Right kidney (tissue), 1 donor: ENCODE measurements around the gene MLYCD.

Experiments used
- DNase-seq: peaks from one replicate; pipeline ENCODE4 v3.0.0-alpha.2; 2016

MLYCD gene

DNA sequence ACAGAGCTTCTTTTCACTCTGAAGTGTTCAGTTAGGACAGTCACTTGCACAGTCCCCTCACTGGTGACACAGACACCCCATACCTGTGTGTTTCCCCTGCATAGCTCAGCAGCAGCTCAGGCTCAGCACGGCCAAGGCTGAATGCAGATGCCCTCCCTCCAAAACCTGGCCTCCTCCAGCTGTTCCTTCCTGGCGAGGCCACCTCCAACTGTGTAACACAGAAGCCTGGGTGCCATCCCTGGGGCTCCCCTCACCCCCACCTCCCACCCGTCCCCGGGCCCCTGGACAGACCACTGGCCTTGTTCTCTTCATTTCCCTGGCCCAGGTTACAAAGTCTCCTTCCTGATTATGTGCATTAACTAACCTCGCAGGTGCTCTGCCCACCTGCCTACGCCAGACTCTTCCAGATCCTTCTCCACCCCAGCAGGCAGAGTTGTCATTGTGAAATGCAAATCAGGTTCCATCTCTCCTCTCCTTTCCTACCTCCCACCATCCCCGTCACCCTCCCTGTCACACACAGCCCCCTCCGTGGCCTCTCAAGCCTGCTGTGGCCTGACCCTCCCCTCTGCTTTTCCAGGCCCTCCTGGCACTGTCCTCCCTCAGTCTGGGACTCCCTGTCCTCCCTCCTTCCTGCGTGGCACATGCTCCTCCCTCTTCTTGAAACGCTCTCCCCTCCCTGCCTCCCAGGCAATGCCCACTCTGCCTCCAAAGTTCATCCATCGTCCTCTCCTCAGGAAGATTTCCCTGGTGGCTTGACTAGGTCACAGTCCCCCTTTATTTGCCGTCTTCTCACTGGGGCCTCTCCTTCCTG is 26.4 kb downstream of the MLYCD start:
- no peak for DNase-seq

DNA sequence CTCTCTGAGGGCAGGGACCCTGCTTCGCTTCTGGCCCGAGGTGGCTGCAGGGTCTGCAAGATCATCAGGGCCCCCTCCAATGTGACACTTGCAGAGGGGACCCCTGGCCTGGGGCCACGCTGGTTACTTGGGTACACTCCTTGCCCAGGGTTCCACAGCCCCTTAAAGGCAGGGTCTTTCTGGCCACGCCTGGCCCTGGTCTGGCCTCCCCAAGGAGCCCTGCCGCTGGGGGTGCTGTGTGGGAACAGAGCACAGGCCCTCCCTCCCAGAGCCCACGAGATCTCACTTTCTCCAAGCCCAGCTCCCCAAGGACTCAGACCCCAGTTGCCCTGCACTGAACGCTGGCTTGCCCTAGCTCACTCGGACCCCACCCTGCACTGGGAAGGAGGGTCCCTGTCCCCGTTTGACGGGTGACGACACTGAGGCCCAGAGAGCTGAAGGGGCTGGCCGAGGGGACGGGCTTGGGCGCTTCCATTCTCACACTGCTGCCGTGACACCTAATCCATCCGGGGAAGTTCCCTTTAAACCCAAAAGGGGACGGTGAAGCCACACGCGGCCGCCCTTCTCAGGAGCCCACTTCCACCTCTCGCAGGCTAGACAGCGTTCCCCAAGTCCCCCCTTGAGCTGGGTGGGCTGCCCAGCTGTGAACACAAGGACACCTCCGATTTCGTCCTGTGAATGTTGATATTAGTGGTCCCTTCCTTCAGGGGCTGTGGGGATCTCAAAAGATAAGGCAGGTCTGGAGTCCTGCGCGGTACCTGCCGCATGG is 27.2 kb downstream of the MLYCD start:
- DNase-seq = no peak

DNA sequence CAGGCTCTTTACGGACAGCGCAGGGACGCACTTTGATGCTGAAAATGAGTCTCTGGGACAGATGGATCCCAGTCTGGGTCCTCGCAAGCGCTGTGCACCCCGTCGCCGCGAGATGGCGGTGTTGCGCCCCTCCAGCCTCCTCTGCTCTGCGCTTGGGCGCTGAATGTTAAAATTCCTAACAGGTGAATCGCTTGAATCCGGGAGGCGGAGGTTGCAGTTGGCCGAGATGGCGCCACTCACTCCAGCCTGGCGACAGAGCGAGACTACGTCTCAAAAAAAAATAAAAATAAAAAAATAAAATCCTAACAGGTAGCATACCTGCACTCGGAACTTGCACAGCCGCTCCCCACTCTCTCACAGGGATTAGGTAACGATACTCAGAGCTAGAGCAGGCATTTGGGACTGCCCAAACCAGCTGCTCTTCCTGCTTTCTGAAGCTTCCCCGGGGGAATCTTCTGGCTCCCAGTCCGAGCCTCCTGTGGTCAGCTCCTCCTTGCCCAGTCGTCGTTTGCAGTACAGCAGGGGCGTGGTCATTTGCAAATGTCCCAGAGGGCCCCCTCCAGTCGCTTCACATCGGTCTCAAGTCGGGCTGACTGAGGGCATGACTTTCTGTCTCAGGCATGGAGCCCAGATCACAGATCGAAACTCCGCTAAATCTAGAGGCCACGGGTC is 27.9 kb downstream of the MLYCD start:
- peak; percentile 66 for DNase-seq

DNA sequence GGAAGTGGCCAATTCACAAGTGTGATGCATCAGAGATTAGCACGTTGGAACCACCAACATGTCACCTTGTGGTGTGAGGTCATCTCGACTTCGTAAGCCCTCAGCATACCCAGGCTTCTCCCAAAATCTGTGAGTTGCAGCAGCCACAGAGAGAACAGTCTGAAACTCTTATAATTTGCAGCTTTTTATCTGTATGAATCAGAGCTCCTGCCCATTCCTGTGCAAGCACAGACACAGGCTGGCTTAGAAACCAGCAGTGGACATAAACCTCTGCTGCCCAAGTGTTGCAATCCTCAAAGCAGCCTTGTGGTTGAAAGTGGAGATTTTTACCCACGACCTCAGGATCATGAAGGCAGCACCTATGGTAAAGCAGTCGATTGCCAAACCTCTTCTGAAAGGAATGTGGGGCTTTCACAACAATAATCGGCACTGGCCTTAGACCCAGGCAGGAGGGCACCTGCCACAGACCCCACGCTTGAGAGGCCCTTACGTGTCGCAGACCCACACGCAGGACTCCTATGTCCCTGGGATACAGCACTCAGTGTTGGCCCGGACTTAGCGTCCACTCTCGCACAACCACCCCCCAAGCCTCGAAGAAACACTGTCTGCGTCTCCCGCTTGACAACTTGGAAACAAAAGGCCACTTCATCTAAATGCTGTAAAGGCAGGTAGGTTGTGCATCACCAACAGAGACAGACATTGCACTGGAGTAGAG is 29.6 kb downstream of the MLYCD start:
- no peak for DNase-seq

DNA sequence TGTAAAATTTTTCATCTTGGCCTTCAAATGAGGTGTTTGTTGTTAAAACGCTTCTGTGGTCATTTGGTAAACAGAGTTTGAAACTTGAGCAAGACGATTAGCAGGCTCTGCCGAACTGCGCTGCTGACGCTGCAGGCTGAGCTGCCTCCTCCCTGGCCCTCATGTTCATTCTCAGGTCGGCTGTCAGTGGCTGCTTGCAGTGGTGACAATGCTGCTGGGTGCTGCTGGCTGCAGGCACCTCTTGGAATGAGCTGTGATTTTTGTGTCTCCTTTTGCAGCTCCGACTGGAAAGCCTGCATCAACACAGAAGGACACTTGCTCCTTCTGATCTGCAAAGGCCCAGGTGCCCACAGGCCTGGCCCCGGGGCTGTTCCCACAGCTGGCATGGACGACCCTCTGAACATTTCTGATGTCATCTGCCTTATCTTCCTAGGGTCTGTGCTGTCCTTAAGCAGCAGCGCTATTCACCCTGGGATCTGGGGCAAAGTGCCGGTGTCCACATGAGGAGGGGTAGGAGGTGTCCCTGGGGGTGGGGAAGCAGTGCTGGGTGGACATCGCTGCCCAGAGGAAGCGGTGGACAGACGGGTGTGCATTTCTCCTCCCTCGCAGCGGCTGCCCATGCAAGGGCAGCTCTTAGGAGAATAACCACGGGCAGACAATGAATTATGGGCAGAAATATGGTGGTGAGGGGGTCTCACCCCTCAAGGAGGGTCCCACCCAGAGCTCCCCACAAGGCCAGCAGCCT is 31.1 kb downstream of the MLYCD start:
- DNase-seq = no peak

DNA sequence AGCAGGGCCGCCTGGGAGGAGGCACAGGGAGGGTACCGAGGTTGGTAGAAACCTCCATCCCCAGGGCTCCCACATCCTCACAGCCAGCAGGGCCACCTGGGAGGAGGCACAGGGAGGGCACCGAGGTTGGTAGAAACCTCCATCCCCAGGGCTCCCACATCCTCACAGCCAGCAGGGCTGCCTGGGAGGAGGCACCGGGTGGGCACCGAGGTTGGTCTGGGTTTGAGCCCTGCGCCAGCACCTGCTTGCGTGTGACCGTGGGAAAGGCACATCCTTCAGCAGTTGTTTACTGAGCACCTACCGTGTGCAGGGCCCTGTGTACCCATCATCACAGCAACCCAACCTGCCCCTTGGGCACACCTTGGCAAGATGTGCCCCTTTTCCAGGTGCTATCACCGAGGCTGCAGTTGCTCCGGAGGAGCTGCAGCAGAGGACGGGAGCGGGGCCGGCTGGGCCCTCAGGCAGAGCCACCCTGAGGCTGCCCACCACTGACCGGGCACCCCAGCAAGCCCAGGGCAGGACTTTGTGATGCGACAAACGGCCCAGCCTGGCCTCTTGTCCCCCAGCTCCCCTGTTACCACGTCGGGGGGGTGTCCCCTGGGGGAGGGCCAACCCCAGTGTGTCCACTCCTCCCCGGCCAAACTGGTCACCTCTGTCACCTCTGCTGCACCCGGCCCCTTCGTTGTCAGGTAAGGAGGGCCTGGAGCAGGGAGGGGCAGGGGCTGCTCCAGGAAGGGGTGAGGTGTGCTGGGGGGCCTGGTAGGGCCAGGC is 32.0 kb downstream of the MLYCD start:
- no peak for DNase-seq

DNA sequence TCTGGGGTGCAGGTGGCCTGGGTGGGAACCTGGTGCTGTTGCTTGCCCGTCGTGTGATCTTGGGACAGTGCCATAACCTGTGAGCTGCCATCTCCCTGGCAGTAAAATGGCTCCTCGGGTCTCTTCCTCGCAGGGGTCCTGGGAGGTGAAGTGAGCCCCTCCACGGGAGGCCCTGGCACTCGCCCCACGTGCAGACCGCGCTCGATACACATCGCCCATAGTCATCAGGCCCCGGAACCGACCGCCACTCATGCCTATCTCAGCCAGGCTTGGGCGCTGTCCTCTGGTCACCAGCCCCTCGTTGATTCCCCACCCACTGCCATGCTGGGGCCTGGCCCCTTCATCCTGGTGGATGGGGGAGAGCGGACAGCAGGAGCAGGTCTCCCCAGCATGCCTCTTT is 32.6 kb downstream of the MLYCD start:
- no peak for DNase-seq

DNA sequence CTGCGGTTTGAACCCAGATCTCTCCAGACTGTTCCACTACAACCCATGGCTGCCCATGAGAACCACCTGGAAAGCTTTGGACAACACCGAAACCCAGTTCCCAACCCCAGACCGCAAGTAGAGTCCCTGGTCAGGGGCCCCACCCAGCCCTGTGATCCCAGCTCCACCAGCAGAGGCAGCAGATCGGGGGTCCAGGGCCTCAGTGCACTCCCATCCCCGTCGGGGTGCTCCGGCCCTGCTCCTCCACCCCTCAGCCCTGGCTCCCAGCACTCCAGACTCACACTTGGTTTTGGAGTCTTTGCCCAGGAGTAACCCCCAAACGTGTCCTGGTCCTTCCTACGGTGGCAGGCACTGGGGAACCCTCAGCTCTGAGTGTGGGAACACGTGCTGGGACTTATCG is 33.4 kb downstream of the MLYCD start:
- DNase-seq = no peak

DNA sequence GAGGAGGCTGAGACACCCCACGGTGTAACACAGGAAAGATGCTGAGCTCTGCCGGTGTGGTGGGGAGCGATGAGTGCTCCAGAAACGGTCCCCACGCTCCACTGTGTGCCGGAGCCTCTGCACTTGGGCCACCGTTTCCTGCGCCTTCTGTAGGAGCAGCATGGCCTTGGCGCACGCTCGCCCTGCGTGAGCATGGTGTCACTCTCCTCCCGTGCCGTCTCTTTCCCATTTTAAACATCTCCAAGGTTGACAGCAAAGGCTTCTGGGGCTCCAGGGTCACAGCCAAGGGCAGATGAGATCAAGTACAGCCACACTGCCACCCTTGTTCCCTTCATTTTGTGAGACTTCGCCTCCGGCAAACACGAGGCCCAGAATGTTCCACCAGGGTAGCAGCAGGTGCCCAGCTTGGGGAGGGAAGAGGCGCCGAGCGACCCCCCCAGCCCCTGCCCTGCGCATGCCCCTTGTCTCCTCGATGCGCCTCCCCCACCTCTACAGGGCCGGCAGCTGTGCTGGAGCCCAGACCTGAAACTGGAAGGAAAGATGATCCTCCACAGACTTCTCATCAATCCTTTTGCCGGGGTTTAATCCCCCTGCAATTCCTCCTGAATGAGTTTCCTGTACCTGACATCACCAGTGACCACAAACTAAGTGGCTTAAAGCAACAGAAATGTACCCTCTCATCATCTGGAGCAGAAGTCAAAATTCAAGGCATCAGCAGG is 34.2 kb downstream of the MLYCD start:
- DNase-seq = no peak

DNA sequence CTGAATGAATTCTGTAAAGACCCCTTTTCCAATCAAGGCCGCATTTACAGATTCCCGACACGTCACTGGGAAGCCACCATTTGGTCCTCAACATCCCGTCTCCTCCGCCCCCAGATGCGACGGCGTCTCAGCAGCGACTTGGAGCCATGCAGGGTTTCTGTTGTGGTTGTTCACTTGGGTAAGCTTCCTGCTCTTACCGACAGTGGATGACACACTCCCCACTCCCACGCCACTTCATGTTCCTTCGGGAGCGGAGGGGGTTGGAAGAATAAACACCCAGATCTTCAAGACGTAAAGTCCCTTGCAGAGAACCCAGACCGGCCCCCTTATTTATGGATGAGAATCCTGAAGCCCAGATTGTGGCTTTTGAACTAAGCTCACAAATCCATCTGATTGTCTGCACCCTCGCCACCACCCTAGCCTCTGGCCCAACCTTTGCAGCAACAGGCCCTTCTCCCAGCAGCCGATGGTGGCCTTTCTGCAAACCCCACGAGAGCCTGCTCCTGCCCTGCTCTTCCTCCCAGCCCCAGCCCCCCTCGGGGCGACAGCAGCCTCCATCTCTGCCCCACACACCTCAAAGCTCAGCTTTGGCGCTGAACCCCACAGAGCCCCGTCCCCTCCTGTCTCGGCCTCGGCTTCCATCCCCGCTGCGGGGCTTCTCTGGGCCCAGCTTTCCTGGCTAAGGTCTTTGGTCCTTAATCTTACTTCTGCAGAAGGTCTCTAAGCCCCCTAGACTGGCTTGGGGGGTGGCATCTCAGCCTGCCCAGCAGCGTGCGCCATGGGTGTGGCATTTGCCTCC is 35.2 kb downstream of the MLYCD start:
- no peak for DNase-seq

DNA sequence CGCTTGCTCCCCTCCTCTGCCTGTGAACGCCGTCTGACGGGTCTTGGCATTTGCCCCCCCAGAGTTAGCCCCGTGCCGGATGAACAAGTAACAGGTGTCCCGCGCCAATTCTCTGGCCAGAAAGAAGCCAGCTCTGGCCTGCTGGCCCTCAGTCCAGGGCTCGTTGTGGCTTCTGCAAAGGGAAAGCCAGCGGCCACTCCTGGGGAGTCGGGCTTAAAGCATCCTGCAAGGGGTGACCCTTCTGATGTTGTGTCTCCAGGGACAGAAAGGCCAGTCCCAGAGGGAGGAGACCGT is 35.7 kb downstream of the MLYCD start:
- DNase-seq = no peak

DNA sequence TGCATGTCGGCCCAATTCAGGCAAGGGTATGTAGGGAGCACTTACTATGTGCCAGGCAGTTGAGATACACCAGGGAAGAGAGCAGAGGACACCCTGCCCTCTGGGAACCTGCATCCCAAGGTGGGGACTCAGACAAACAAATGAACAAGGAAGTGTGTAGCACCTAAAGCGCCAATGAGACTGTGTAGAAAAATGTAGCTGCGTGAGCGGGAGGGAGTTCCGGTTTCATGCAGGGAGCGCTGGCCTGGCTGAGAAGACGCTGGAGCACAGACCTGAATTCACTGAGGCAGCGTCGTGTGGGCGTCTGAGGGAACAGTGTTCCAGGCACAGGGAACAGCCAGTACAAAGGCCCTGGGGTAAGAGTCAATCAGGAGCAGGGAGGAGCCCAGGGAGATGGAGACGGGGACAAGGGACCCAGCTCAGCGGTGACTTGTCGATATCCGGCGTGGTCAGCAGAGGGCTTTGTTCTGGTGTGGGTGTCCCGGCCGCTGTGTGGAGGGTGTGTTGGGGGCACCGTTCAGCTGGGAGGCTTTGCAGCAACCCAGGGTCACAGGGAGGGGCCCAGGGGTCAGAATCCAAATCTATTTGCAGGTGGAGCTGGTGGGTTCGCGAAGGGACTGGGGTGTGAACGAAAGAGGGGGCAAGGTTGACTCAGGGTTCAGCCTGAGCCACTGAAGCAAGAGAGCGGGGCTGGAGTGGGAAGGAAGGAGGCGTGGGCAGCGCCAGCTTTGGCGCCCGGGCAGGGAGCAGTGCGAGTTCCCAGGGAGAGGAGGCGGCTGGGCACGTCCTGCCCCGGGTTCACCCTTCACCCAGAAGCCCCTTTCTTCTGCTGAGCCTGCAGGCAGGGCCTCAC is 36.3 kb downstream of the MLYCD start:
- no peak for DNase-seq

DNA sequence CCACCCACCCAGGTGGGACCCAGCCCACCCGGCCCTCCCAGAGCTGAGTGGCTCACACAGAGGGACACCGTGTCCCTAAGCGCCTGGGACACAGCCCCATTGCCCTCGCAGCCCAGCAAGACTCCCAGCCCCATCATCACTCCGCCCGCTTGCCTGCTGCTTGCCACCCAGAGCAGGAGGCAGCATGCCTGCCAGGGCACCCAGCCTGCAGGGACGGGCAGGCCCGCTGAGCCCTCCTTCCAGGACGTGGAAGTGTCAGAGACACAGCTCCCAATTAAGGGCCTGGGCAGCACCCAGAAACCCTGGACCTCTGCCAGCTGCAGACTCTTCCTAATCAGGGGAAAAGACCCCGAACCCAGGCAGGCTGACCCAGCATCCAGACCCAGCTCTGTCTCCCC is 36.9 kb downstream of the MLYCD start:
- DNase-seq = no peak

DNA sequence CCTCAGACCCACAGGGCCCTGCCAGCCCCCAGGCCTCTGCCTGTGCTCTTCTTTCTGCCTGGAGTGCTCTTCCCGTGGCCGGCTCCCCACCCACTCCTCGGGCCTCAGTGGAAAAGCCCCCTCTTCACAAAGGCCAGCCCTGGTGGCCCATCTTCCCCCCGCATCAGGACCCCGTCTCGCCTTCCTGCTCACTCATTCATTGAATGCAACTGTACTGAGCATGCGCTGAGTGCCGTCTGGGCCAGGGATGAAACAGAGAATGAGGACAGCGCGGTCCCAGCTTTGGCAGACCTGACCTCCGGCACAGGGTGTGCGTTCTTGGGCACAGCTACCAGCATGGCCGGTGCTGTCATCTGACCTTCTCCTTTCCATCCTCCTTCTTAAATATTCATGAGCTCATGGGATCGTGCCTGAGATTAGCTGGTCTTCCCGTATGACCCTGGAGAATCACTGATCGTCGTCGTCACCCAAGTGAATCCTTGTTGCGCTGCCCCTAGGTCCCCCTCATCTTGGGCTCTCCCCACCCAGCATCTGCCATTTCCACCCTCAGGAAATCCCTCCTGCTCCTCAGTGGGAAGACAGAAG is 37.8 kb downstream of the MLYCD start:
- no peak for DNase-seq

DNA sequence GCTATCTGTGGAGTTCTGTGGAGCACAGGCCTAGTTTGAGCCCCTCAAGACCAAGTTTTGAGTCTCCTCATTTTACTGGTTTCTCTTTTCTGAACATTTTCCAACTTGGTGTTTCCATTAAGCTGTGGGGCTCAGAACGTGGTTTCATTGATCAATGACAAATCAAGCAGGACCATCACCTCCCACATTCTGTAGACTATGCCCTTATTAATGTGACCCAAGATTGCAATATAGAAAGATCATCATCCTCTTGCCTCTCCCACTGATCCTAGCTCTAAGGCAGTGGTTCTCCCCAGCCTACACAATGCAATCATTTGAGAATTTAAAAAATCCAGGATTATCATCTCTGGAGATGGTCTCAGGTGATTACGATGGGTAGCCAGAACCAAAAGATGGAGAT is 38.4 kb downstream of the MLYCD start:
- no peak for DNase-seq

DNA sequence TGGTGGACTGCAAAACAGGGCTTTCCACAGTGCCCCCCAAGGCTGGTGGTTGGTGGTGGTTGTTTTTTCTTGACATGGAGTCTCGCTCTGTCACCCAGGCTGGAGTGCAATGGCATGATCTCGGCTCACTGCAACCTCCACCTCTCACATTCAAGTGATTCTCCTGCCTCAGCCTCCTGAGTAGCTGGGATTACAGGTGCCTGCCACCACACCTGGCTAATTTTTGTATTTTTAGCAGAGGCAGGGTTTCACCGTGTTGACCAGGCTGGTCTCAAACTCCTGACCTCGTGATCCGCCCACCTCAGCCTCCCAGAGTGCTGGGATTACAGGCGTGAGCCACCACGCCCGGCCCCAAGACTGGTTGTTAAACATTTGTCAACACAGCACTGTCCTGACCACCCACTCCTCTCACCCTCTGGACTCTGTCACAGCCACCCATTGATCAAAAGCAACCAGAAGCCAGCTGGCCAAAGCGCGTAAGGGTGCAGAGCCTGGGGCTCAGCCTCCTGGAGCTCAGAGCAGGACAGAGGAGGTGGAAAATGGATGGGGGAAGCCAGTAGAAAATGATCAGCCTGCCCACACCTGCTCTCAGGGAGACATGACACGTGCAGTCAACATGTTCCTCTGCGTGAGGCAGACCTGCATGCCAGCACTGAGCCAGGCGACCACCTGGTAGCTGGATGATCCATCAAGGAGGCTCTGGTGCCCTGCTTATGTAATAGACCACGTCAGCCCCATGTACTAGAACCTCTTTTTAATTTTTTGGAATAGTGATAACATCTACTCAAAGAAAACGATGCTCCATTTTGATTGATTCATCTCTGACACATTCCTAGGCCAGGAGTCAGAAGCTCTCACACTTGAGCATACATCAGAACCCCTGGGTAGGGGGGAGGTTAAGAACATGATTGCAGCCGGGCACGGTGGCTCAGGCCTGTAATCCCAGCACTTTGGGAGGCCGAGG is 39.3 kb downstream of the MLYCD start:
- no peak for DNase-seq

DNA sequence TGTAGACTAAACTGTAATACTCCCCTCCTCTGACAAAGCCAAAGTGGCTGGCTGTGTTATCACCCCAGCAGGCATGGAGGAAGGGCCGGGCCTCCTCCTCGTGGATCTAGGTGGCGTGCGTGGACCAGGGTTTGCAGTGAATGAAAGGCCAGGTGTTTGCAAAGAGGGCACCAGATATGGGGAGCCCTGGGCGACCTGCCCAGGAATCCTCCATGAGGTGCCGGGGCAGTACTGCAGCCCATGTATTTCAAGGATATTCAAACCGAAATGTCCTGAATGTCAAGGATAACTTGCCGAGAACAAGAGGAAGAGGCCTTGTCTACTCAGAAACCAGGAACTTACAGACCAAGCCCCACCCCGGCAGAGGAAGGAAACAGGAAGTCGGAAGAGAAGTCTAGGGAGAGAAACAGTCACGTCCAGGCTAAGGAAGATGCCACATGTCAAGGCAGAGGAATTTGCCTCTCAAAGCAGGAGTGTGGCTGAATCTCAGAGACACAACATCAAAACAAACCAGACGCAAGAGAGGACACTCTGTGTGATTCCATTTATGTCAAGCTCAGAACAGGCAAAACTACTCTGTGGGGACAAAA is 40.4 kb downstream of the MLYCD start:
- no peak for DNase-seq
